OCI-LY1 (cell line): ENCODE results near the gene ASB6.

Experiments used
- H2AFZ ChIP-seq: fragments of 200-600 bp; sonication (generic), shearing (Covaris generic); 2 replicates; pipeline ENCODE4 v1.6.0; 2014; ENCODE audit warnings: antibody characterized with exemption, mild to moderate bottlenecking, low read length
- H3F3A ChIP-seq: fragments of 200-600 bp; sonication (generic), shearing (Covaris generic); 2 replicates; pipeline ENCODE4 v1.6.0; 2014; ENCODE audit warnings: mild to moderate bottlenecking, antibody characterized with exemption, low read length, moderate library complexity; ENCODE audit not compliant: insufficient read depth
- H3K27ac ChIP-seq: fragments of 200-600 bp; sonication (generic); 2 replicates; pipeline ENCODE4 v1.5.1; 2014; ENCODE audit warnings: low read length, mixed run types, mild to moderate bottlenecking, low read depth; ENCODE audit not compliant: poor library complexity, severe bottlenecking
- H3K27me3 ChIP-seq: fragments of 200-600 bp; sonication (generic); 2 replicates; pipeline ENCODE4 v1.6.0; 2014; ENCODE audit warnings: antibody characterized with exemption, mild to moderate bottlenecking, low read length, moderate library complexity; ENCODE audit not compliant: insufficient read depth
- H3K36me3 ChIP-seq: fragments of 200-600 bp; sonication (generic); 2 replicates; pipeline ENCODE4 v1.6.1; 2014; ENCODE audit warnings: mild to moderate bottlenecking, antibody characterized with exemption, low read length, moderate library complexity, mixed read lengths; ENCODE audit not compliant: insufficient read depth
- H3K4me1 ChIP-seq: fragments of 200-600 bp; sonication (generic); 2 replicates; pipeline ENCODE4 v1.5.1; 2014; ENCODE audit warnings: mild to moderate bottlenecking, low read length, moderate library complexity; ENCODE audit not compliant: insufficient read depth, severe bottlenecking
- H3K4me2 ChIP-seq: fragments of 200-600 bp; sonication (generic), shearing (Covaris generic); 2 replicates; pipeline ENCODE4 v1.6.1; 2014; ENCODE audit warnings: low read length
- H3K4me3 ChIP-seq: fragments of 200-600 bp; sonication (generic); 2 replicates; pipeline ENCODE4 v1.5.1; 2014; ENCODE audit warnings: low read length, low read depth, mild to moderate bottlenecking, mixed read lengths; ENCODE audit not compliant: poor library complexity, severe bottlenecking
- H3K79me2 ChIP-seq: fragments of 200-600 bp; shearing (Covaris generic); 2 replicates; pipeline ENCODE4 v1.6.1; 2016; ENCODE audit warnings: mixed run types, low read length, mixed read lengths; ENCODE audit not compliant: insufficient read depth
- H3K9ac ChIP-seq: fragments of 200-600 bp; sonication (generic), shearing (Covaris generic); 2 replicates; pipeline ENCODE4 v1.6.1; 2014; ENCODE audit warnings: mild to moderate bottlenecking, low read length, mixed read lengths
- H3K9me2 ChIP-seq: fragments of 200-600 bp; sonication (generic), shearing (Covaris generic); 2 replicates; pipeline ENCODE4 v1.6.1; 2014; ENCODE audit warnings: low read depth, mild to moderate bottlenecking, low read length, mixed read lengths
- H3K9me3 ChIP-seq: fragments of 200-600 bp; shearing (Covaris generic); 2 replicates; pipeline ENCODE4 v1.6.1; 2014; ENCODE audit warnings: low read length, mixed read lengths
- H4K20me1 ChIP-seq: fragments of 200-600 bp; sonication (generic), shearing (Covaris generic); 2 replicates; pipeline ENCODE4 v1.6.0; 2016; ENCODE audit warnings: mild to moderate bottlenecking, low read length; ENCODE audit not compliant: insufficient read depth
- EZH2 ChIP-seq: fragments of 200-600 bp; sonication (generic), shearing (Covaris generic); IDR thresholded peaks from 2 replicates; pipeline ENCODE4 v1.8.0; 2017; ENCODE audit warnings: borderline replicate concordance, mixed run types, mild to moderate bottlenecking, antibody characterized with exemption, low read length, moderate library complexity, mixed read lengths
- TF ChIP-seq, protein P1 (sequence below): fragments of 200-600 bp; sonication (generic), shearing (Covaris generic); IDR thresholded peaks from 2 replicates; pipeline ENCODE4 v1.5.1; 2017; ENCODE audit warnings: mild to moderate bottlenecking, antibody characterized with exemption, low read length, moderate library complexity, mixed read lengths

ASB6 gene

GRCh38 chr9:129646252-129646651 is 4.3 kb upstream of the ASB6 start:
- no peak for TF ChIP-seq EZH2
- TF ChIP-seq, protein P1, sequence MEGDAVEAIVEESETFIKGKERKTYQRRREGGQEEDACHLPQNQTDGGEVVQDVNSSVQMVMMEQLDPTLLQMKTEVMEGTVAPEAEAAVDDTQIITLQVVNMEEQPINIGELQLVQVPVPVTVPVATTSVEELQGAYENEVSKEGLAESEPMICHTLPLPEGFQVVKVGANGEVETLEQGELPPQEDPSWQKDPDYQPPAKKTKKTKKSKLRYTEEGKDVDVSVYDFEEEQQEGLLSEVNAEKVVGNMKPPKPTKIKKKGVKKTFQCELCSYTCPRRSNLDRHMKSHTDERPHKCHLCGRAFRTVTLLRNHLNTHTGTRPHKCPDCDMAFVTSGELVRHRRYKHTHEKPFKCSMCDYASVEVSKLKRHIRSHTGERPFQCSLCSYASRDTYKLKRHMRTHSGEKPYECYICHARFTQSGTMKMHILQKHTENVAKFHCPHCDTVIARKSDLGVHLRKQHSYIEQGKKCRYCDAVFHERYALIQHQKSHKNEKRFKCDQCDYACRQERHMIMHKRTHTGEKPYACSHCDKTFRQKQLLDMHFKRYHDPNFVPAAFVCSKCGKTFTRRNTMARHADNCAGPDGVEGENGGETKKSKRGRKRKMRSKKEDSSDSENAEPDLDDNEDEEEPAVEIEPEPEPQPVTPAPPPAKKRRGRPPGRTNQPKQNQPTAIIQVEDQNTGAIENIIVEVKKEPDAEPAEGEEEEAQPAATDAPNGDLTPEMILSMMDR = no peak
- H3K9me3 ChIP-seq = no peaks in the 10 kb centered on the region
- H3K27me3 ChIP-seq = no peaks in the 10 kb centered on the region
- no peaks in the 10 kb centered on the region for H3K79me2 ChIP-seq
- H3K36me3 ChIP-seq = no peaks in the 10 kb centered on the region
- H3K9me2 ChIP-seq = no peaks in the 10 kb centered on the region
- no peak overlapping the region for H3K9ac ChIP-seq
- no peak overlapping the region for H3K27ac ChIP-seq
- H3K4me3 ChIP-seq = no peak overlapping the region
- no peaks in the 10 kb centered on the region for H3F3A ChIP-seq
- H4K20me1 ChIP-seq = no peaks in the 10 kb centered on the region
- peaks cover 1% of the 10 kb centered on the region for H3K4me1 ChIP-seq
- no peak overlapping the region for H2AFZ ChIP-seq
- H3K4me2 ChIP-seq = no peak overlapping the region

GRCh38 chr9:129644902-129645301 is 3.0 kb upstream of the ASB6 start:
- TF ChIP-seq, protein P1 = no peak
- no peak for TF ChIP-seq EZH2
- H3K9me3 ChIP-seq = no peaks in the 10 kb centered on the region
- no peak overlapping the region for H3K4me3 ChIP-seq
- H3K27me3 ChIP-seq = no peaks in the 10 kb centered on the region
- no peaks in the 10 kb centered on the region for H3K79me2 ChIP-seq
- no peaks in the 10 kb centered on the region for H3F3A ChIP-seq
- H4K20me1 ChIP-seq = no peaks in the 10 kb centered on the region
- no peaks in the 10 kb centered on the region for H3K9me2 ChIP-seq
- no peaks in the 10 kb centered on the region for H3K36me3 ChIP-seq
- H3K27ac ChIP-seq = no peak overlapping the region
- peaks cover 15% of the 10 kb centered on the region for H3K4me1 ChIP-seq
- no peak overlapping the region for H3K9ac ChIP-seq
- no peak overlapping the region for H3K4me2 ChIP-seq
- no peak overlapping the region for H2AFZ ChIP-seq

- Histone ChIP-seq H4K20me1 (no peaks in the 10 kb centered on the region), H3K27me3 (no peaks in the 10 kb centered on the region), H3F3A (no peaks in the 10 kb centered on the region), H3K4me3 (no peak overlapping the region), H3K9ac (no peak overlapping the region), H3K4me1 (peaks cover 18% of the 10 kb centered on the region), H3K27ac (no peak overlapping the region), H3K4me2 (no peak overlapping the region), H2AFZ (no peak overlapping the region), H3K79me2 (no peaks in the 10 kb centered on the region), H3K36me3 (peaks cover under 1% of the 10 kb centered on the region; the same call in 1 of the 2 replicates), H3K9me2 (no peaks in the 10 kb centered on the region), H3K9me3 (no peaks in the 10 kb centered on the region)
- TF ChIP-seq, protein P1 = no peak
- TF ChIP-seq EZH2 = no peak
Measured at GRCh38 chr9:129644365-129644764, 2.4 kb upstream of the ASB6 start.
